NCI-H526 treated with DMSO at 0.1 percent for 48 hours (cell line): ENCODE measurements around the gene GAPT.

Experiments
- DNase-seq: peaks from one replicate; lab custom pipeline; 2025; lab: John Stamatoyannopoulos, UW

The GAPT gene

GRCh38 chr5:58491216-58491892 is at the start of gene GAPT:
TSS of gene GAPT (plus strand) at chr5:58491435. CDS start at chr5:58494537, 3,102 bp downstream.
- DNase-seq = no peak

GRCh38 chr5:58444805-58445204 is 46.4 kb upstream of the GAPT start:
- no peak for DNase-seq

GRCh38 chr5:58446024-58446423 is 45.2 kb upstream of the GAPT start:
- no peak for DNase-seq

- DNase-seq = no peak
Observed at GRCh38 chr5:58447226-58447625, 44.0 kb upstream of the GAPT start.

GRCh38 chr5:58450018-58450417 is 41.2 kb upstream of the GAPT start:
- DNase-seq = no peak

- DNase-seq = no peak
Observed at GRCh38 chr5:58450811-58451629, 40.2 kb upstream of the GAPT start.

GRCh38 chr5:58451732-58452565 is 39.3 kb upstream of the GAPT start:
- DNase-seq = no peak

- no peak for DNase-seq
Observed at GRCh38 chr5:58452566-58453258, 38.5 kb upstream of the GAPT start.

GRCh38 chr5:58453306-58453705 is 37.9 kb upstream of the GAPT start:
- no peak for DNase-seq

GRCh38 chr5:58454025-58454424 is 37.2 kb upstream of the GAPT start:
- no peak for DNase-seq

GRCh38 chr5:58455066-58455465 is 36.2 kb upstream of the GAPT start:
- DNase-seq = no peak

GRCh38 chr5:58455480-58455879 is 35.8 kb upstream of the GAPT start:
- no peak for DNase-seq

GRCh38 chr5:58456026-58456425 is 35.2 kb upstream of the GAPT start:
- no peak for DNase-seq

- no peak for DNase-seq
Observed at GRCh38 chr5:58456486-58456885, 34.7 kb upstream of the GAPT start.

- no peak for DNase-seq
Observed at GRCh38 chr5:58457050-58457449, 34.2 kb upstream of the GAPT start.

- no peak for DNase-seq
Observed at GRCh38 chr5:58458141-58458742, 33.0 kb upstream of the GAPT start.

- DNase-seq = no peak
Observed at GRCh38 chr5:58458743-58459145, 32.5 kb upstream of the GAPT start.

GRCh38 chr5:58459146-58460001 is 31.9 kb upstream of the GAPT start:
- DNase-seq = no peak

GRCh38 chr5:58460002-58460731 is 31.1 kb upstream of the GAPT start, which contains the start of gene PLK2:
TSS of gene PLK2 (minus strand) at chr5:58460086. CDS start at chr5:58459959, 127 bp downstream.
- DNase-seq = peak; percentile 0
